ENCODE data around the gene ERCC6L2. TPM values are rescaled to one million over a fixed set of nuclear protein-coding genes. Genes with fewer than 3 reads are reported as not detected.

ERCC6L2 gene
- polyA plus RNA-seq, 1 of the 3 experiments (the other 2 are of a cell fraction): 10.0 TPM

- Histone ChIP-seq H2AFZ (ENCODE audit: low read depth) (no peak overlapping the region), H3K27me3 (ENCODE audit: insufficient read depth) (no peaks in the 10 kb centered on the region), H3K36me3 (replicated peaks in 1 of 2; ENCODE audit: control insufficient read depth in 1 of 2, insufficient read depth in 2 of 2, low read length in 1 of 2) (peaks cover 82 to 93% of the 10 kb centered on the region in 2 experiments), H3K4me3 (ENCODE audit: low read depth in 2 of 2, low read length in 1 of 2) (no peak overlapping the region), H3K4me2 (no peak overlapping the region), H3K9me2 (no peaks in the 10 kb centered on the region; the same call in 1 of the 2 replicates), H3K79me2 (ENCODE audit: insufficient read depth) (no peaks in the 10 kb centered on the region), H3K9ac (no peak overlapping the region), H3K27ac (ENCODE audit: low read depth in 2 of 2, low read length in 1 of 2) (peak overlapping the region in 1 of 2 experiments; percentile 34; a peak in 2 of 4 replicates), H3F3A (replicated peaks; ENCODE audit: insufficient read depth) (peaks cover 4% of the 10 kb centered on the region), H4K20me1 (ENCODE audit: insufficient read depth) (no peaks in the 10 kb centered on the region), H3K9me3 (no peaks in the 10 kb centered on the region; the same call in 1 of the 2 replicates), H3K4me1 (ENCODE audit: control insufficient read depth in 1 of 2, insufficient read depth in 2 of 2, low read depth in 1 of 2, low read length in 1 of 2) (peaks cover 0 to 5% of the 10 kb centered on the region in 2 experiments; a peak in 2 of 4 replicates)
- ChIA-PET POLR2A (no interaction called here), CTCF (interaction anchor here (0.6 to 1.1 kb wide), 3 partner anchors 9 to 891 kb away, joined by 3 to 4 read pairs (median 3); no protein-coding TSS in a partner anchor)
- DNase-seq: no peak
- TF ChIP-seq GABPA (IDR thresholded peaks at IDR 0.05; ENCODE audit: low read depth): no peak
- TF ChIP-seq EZH2phosphoT487 (IDR thresholded peaks at IDR 0.05; ENCODE audit: borderline replicate concordance, low read depth): no peak
- no peak for TF ChIP-seq TEAD4 (IDR thresholded peaks at IDR 0.05; ENCODE audit: borderline replicate concordance, insufficient read depth)
- TF ChIP-seq RFX5 (IDR thresholded peaks at IDR 0.05; ENCODE audit: low read length): no peak
- TF ChIP-seq NRF1 (IDR thresholded peaks at IDR 0.05; ENCODE audit: low read depth, low read length): no peak
- TF ChIP-seq ELF1 (IDR thresholded peaks at IDR 0.05): no peak
- no peak for TF ChIP-seq GATA2 (CRISPR knock-in tag; IDR thresholded peaks at IDR 0.05)
- no peak for TF ChIP-seq JUND (IDR thresholded peaks at IDR 0.05)
- no peak for TF ChIP-seq USF2 (IDR thresholded peaks at IDR 0.05; ENCODE audit: borderline replicate concordance, low read depth, low read length)
Measured at GRCh38 chr9:95927271-95928004, 51.9 kb downstream of the ERCC6L2 start.

GRCh38 chr9:95930277-95930676, 54.8 kb downstream of the ERCC6L2 start:
- peaks cover 4% of the 10 kb centered on the region for H3F3A ChIP-seq (replicated peaks; ENCODE audit: insufficient read depth)
- TF ChIP-seq USF2 (IDR thresholded peaks at IDR 0.05; ENCODE audit: borderline replicate concordance, low read depth, low read length) (no peak), GABPA (IDR thresholded peaks at IDR 0.05; ENCODE audit: low read depth) (no peak)
- H3K27me3 ChIP-seq (ENCODE audit: insufficient read depth): no peaks in the 10 kb centered on the region
- H3K9me2 ChIP-seq: no peaks in the 10 kb centered on the region; the same call in 1 of the 2 replicates
- no peak for DNase-seq
- H3K4me1 ChIP-seq (ENCODE audit: control insufficient read depth in 1 of 2, insufficient read depth in 2 of 2, low read depth in 1 of 2, low read length in 1 of 2): peaks cover 0 to 5% of the 10 kb centered on the region in 2 experiments; a peak in 2 of 4 replicates
- H4K20me1 ChIP-seq (ENCODE audit: insufficient read depth): no peaks in the 10 kb centered on the region
- ChIA-PET POLR2A (no interaction called here), CTCF (interaction anchor here (1.0 kb wide), 1 partner anchor 303 kb away, joined by 5 read pairs; no protein-coding TSS in a partner anchor)
- no peaks in the 10 kb centered on the region for H3K79me2 ChIP-seq (ENCODE audit: insufficient read depth)
- 97% methylated on average over 1 of the region's 1 CpG for WGBS (ENCODE audit: low lambda C conversion rate)
- no peak overlapping the region for H3K4me3 ChIP-seq (ENCODE audit: low read depth in 2 of 2, low read length in 1 of 2)
- H3K9ac ChIP-seq: no peak overlapping the region
- no peak overlapping the region for H3K4me2 ChIP-seq
- no peak overlapping the region for H2AFZ ChIP-seq (ENCODE audit: low read depth)
- H3K36me3 ChIP-seq (replicated peaks in 1 of 2; ENCODE audit: control insufficient read depth in 1 of 2, insufficient read depth in 2 of 2, low read length in 1 of 2): peaks cover 80 to 89% of the 10 kb centered on the region in 2 experiments
- H3K27ac ChIP-seq (ENCODE audit: low read depth in 2 of 2, low read length in 1 of 2): no peak overlapping the region
- H3K9me3 ChIP-seq: no peaks in the 10 kb centered on the region

Data from SK-N-SH (cell line).